Measurements from ENCODE around the gene CCDC93. TPM values are rescaled to one million over a fixed set of nuclear protein-coding genes. Genes with fewer than 3 reads are reported as not detected.

Gene CCDC93
- polyA plus RNA-seq, 1 donor (not counting 4 experiments of a cell fraction or from before 2014, with no cell fraction given) = 21.3 TPM

GRCh38 chr2:117980783-117981676 lies 32.8 kb downstream of the CCDC93 start:
- DNase-seq (ENCODE audit: low read depth, low spot score) (peak; percentile 65), FAIRE-seq (peak; percentile 69)
- no peaks in the 10 kb centered on the region for H4K20me1 ChIP-seq (ENCODE audit: control insufficient read depth, extremely low read depth, insufficient read depth, low read length)
- H3K4me1 ChIP-seq (ENCODE audit: control insufficient read depth, extremely low read depth, insufficient read depth, low read length) = peaks cover 20% of the 10 kb centered on the region
- TF ChIP-seq EZH2 (IDR thresholded peaks at IDR 0.05; ENCODE audit: low read length) (no peak), CTCF (optimal IDR thresholded peaks at IDR 0.05 in 1 of 3, IDR thresholded peaks at IDR 0.05 in 1 of 3, conservative IDR thresholded peaks at IDR 0.05 in 1 of 3; ENCODE audit: extremely low read depth in 1 of 3, insufficient read depth in 2 of 3, low read length in 3 of 3) (no peak)
- H3K9me1 ChIP-seq (ENCODE audit: control insufficient read depth, extremely low read depth, insufficient read depth, low read length) = peaks cover 2% of the 10 kb centered on the region
- H3K27ac ChIP-seq (ENCODE audit: control insufficient read depth, insufficient read depth, low read length) = peak overlapping the region; percentile 89
- no peaks in the 10 kb centered on the region for H3K79me2 ChIP-seq (ENCODE audit: control insufficient read depth, insufficient read depth, low read length)
- H3K36me3 ChIP-seq (ENCODE audit: control insufficient read depth in 2 of 2, extremely low read depth in 1 of 2, insufficient read depth in 2 of 2, low read length in 2 of 2) = peaks cover 9 to 32% of the 10 kb centered on the region in 2 experiments
- H2AFZ ChIP-seq (ENCODE audit: control insufficient read depth, low read length) = no peak overlapping the region
- H3K9me3 ChIP-seq (ENCODE audit: control insufficient read depth, low read depth, low read length) = no peaks in the 10 kb centered on the region
- no peak overlapping the region for H3K4me3 ChIP-seq (ENCODE audit: control insufficient read depth in 2 of 3, extremely low read depth in 1 of 3, insufficient read depth in 2 of 3, low read depth in 1 of 3, low read length in 3 of 3)
- peak overlapping the region; percentile 34 for H3K9ac ChIP-seq (ENCODE audit: control insufficient read depth, extremely low read depth, insufficient read depth, low read length)
- peak overlapping the region; percentile 30 for H3K4me2 ChIP-seq (ENCODE audit: control insufficient read depth, extremely low read depth, insufficient read depth, low read depth, low read length)
- H3K27me3 ChIP-seq (ENCODE audit: control insufficient read depth, extremely low read depth, insufficient read depth, low read length) = no peaks in the 10 kb centered on the region
- dilution Hi-C loops (cut with MboI; ENCODE audit: extremely low pct_ligation_motif_present, low sequenced_read_pairs) = no loop called here

DNA sequence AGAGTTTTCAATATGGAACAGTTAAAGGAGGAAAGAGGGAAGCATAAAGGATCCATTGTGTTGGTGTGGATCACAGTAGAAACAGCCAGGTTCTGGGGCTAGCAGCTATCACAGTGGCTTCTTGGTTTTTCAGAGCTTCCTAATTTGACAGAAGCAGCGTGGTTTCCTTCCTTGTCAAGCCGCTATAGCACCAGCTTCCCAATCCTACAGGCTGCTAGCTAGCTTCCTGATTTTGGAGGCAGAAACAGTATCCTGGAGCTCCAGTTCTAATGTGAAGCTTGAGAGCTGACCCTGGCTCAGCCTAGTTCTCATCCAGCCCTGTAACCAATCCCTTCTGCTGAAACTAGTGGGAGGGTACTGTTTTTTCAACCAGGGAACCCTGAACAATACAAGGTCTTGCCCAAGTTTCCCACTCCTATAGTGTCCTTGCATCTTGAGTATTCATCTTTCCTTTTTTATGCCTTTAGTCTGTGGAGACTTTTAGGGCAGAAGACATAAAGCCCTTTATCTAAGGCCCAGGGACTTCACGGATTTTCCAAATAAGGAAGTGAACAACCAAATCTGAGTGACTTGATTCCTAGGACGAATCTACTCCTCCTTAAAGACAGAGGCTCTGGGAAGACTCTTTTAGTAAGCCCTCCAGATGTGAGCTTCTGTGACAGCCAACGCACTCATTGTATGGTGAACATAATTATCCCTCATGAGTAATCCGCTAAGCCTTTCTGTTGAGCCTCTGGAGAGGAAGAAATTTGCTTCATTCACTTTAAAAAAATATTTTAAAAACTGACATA lies 33.8 kb downstream of the CCDC93 start:
- peak overlapping the region; percentile 89 for H3K27ac ChIP-seq (ENCODE audit: control insufficient read depth, insufficient read depth, low read length)
- dilution Hi-C loops (cut with MboI; ENCODE audit: extremely low pct_ligation_motif_present, low sequenced_read_pairs) = no loop called here
- DNase-seq (ENCODE audit: low read depth, low spot score) (no peak), FAIRE-seq (peak; percentile 56)
- TF ChIP-seq CTCF (optimal IDR thresholded peaks at IDR 0.05 in 1 of 3, IDR thresholded peaks at IDR 0.05 in 1 of 3, conservative IDR thresholded peaks at IDR 0.05 in 1 of 3; ENCODE audit: extremely low read depth in 1 of 3, insufficient read depth in 2 of 3, low read length in 3 of 3) (no peak), EZH2 (IDR thresholded peaks at IDR 0.05; ENCODE audit: low read length) (no peak)
- H4K20me1 ChIP-seq (ENCODE audit: control insufficient read depth, extremely low read depth, insufficient read depth, low read length) = no peaks in the 10 kb centered on the region
- no peak overlapping the region for H2AFZ ChIP-seq (ENCODE audit: control insufficient read depth, low read length)
- H3K4me3 ChIP-seq (ENCODE audit: control insufficient read depth in 2 of 3, extremely low read depth in 1 of 3, insufficient read depth in 2 of 3, low read depth in 1 of 3, low read length in 3 of 3) = no peak overlapping the region
- peak overlapping the region; percentile 34 for H3K9ac ChIP-seq (ENCODE audit: control insufficient read depth, extremely low read depth, insufficient read depth, low read length)
- no peaks in the 10 kb centered on the region for H3K79me2 ChIP-seq (ENCODE audit: control insufficient read depth, insufficient read depth, low read length)
- H3K36me3 ChIP-seq (ENCODE audit: control insufficient read depth in 2 of 2, extremely low read depth in 1 of 2, insufficient read depth in 2 of 2, low read length in 2 of 2) = peaks cover 11 to 26% of the 10 kb centered on the region in 2 experiments
- H3K27me3 ChIP-seq (ENCODE audit: control insufficient read depth, extremely low read depth, insufficient read depth, low read length) = no peaks in the 10 kb centered on the region
- H3K4me1 ChIP-seq (ENCODE audit: control insufficient read depth, extremely low read depth, insufficient read depth, low read length) = peaks cover 20% of the 10 kb centered on the region
- H3K4me2 ChIP-seq (ENCODE audit: control insufficient read depth, extremely low read depth, insufficient read depth, low read depth, low read length) = peak overlapping the region; percentile 40
- H3K9me3 ChIP-seq (ENCODE audit: control insufficient read depth, low read depth, low read length) = no peaks in the 10 kb centered on the region
- H3K9me1 ChIP-seq (ENCODE audit: control insufficient read depth, extremely low read depth, insufficient read depth, low read length) = peaks cover 2% of the 10 kb centered on the region
